OCI-LY7 (cell line): Measurements from ENCODE around the gene HS3ST2.

Source experiments
- CTCF ChIP-seq: fragments of 200-600 bp; sonication (generic); conservative IDR thresholded peaks from 2 replicates; pipeline ENCODE4 v1.5.1; 2014; ENCODE audit warnings: mild to moderate bottlenecking, antibody characterized with exemption, low read length, moderate library complexity, mixed read lengths
- EZH2phosphoT487 ChIP-seq: fragments of 200-600 bp; sonication (generic); IDR thresholded peaks from 2 replicates; pipeline ENCODE4 v1.6.1; 2018; ENCODE audit warnings: low read depth, borderline replicate concordance, mild to moderate bottlenecking, mixed run types, antibody characterized with exemption, low read length, moderate library complexity, mixed read lengths

GRCh38 chr16:22775220-22775922 lies 38.6 kb upstream of the HS3ST2 start:
- TF ChIP-seq CTCF = no peak
- no peak for TF ChIP-seq EZH2phosphoT487
